HepG2 (cell line): Measurements from ENCODE around the gene C2CD2. TPM values are rescaled to one million over a fixed set of nuclear protein-coding genes. Genes with fewer than 3 reads are reported as not detected.

Experiments
- BCL3 ChIP-seq: sonication (generic); formaldehyde crosslinking; IDR thresholded peaks from 2 replicates; pipeline ENCODE4 v1.5.1; 2020; ENCODE audit warnings: mild to moderate bottlenecking, missing genetic modification reagents, moderate library complexity
- EEA1 ChIP-seq: sonication (generic); formaldehyde crosslinking; IDR thresholded peaks from 2 replicates; pipeline ENCODE4 v1.5.1; 2020; ENCODE audit warnings: mild to moderate bottlenecking, missing genetic modification reagents, borderline replicate concordance
- ELF3 ChIP-seq: IDR thresholded peaks from 2 replicates; pipeline ENCODE4 v1.6.1; 2016; ENCODE audit warnings: missing genetic modification reagents, missing compliant biosample characterization
- ETV6 ChIP-seq: sonication (generic); formaldehyde crosslinking; conservative IDR thresholded peaks from 2 replicates; pipeline ENCODE4 v1.4.0; 2020; ENCODE audit warnings: missing genetic modification reagents
- GABPB1 ChIP-seq: IDR thresholded peaks from 2 replicates; pipeline ENCODE4 v1.6.1; 2016; ENCODE audit warnings: mild to moderate bottlenecking, missing genetic modification reagents, moderate library complexity, missing compliant biosample characterization
- GZF1 ChIP-seq: sonication (generic); formaldehyde crosslinking; IDR thresholded peaks from 2 replicates; pipeline ENCODE4 v1.5.1; 2020; ENCODE audit warnings: mild to moderate bottlenecking, missing genetic modification reagents
- IKZF1 ChIP-seq: fragments of 450-650 bp; IDR thresholded peaks from 2 replicates; pipeline ENCODE4 v1.7.1; 2016
- KLF13 ChIP-seq: sonication (generic); formaldehyde crosslinking; IDR thresholded peaks from 2 replicates; pipeline ENCODE4 v1.4.0; 2020; ENCODE audit warnings: mild to moderate bottlenecking, missing genetic modification reagents
- MTA3 ChIP-seq: sonication (generic); formaldehyde crosslinking; IDR thresholded peaks from 2 replicates; pipeline ENCODE4 v1.4.0; 2020; ENCODE audit warnings: missing genetic modification reagents
- NFAT5 ChIP-seq: sonication (generic); formaldehyde crosslinking; IDR thresholded peaks from 2 replicates; pipeline ENCODE4 v1.4.0; 2020; ENCODE audit warnings: missing genetic modification reagents
- NPAS2 ChIP-seq: sonication (generic); formaldehyde crosslinking; IDR thresholded peaks from 2 replicates; pipeline ENCODE4 v1.8.0; 2022; ENCODE audit warnings: mild to moderate bottlenecking, missing genetic modification reagents, borderline replicate concordance
- NRL ChIP-seq: sonication (generic); formaldehyde crosslinking; IDR thresholded peaks from 2 replicates; pipeline ENCODE4 v1.5.0; 2020; ENCODE audit warnings: missing genetic modification reagents, mild to moderate bottlenecking, moderate library complexity, borderline replicate concordance
- SALL1 ChIP-seq: sonication (generic); formaldehyde crosslinking; IDR thresholded peaks from 2 replicates; pipeline ENCODE4 v1.8.0; 2022; ENCODE audit warnings: mild to moderate bottlenecking, missing genetic modification reagents
- SIX4 ChIP-seq: sonication (generic); formaldehyde crosslinking; IDR thresholded peaks from 2 replicates; pipeline ENCODE4 v1.4.0; 2020; ENCODE audit warnings: missing genetic modification reagents
- SP4 ChIP-seq: sonication (generic); formaldehyde crosslinking; IDR thresholded peaks from 2 replicates; pipeline ENCODE4 v1.8.1; 2023; ENCODE audit warnings: mild to moderate bottlenecking, missing genetic modification reagents
- ZBTB39 ChIP-seq: sonication (generic); formaldehyde crosslinking; IDR thresholded peaks from 2 replicates; pipeline ENCODE4 v1.5.0; 2020; ENCODE audit warnings: missing genetic modification reagents
- ZNF564 ChIP-seq: sonication (generic); formaldehyde crosslinking; IDR thresholded peaks from 2 replicates; pipeline ENCODE4 v1.8.1; 2023; ENCODE audit warnings: mild to moderate bottlenecking, missing genetic modification reagents
- ZNF569 ChIP-seq: sonication (generic); formaldehyde crosslinking; IDR thresholded peaks from 2 replicates; pipeline ENCODE4 v1.5.0; 2020; ENCODE audit warnings: mild to moderate bottlenecking, missing genetic modification reagents, moderate library complexity, borderline replicate concordance
- ZNF691 ChIP-seq: sonication (generic); formaldehyde crosslinking; IDR thresholded peaks from 2 replicates; pipeline ENCODE4 v1.4.0; 2020; ENCODE audit warnings: missing genetic modification reagents, low read depth, mild to moderate bottlenecking, borderline replicate concordance
- ZSCAN20 ChIP-seq: sonication (generic); formaldehyde crosslinking; IDR thresholded peaks from 2 replicates; pipeline ENCODE4 v1.4.0; 2020; ENCODE audit warnings: missing genetic modification reagents, mild to moderate bottlenecking, borderline replicate concordance
- polyA plus RNA-seq, 8 experiments: library from polyadenylated mRNA; depleted of rRNA in 3 of 8; stranded (reverse) in 7 of 8; unstranded in 1 of 8; fragments of >200 nt; fragmentation: Illumina TruSeq in 4 of 8; extraction: Trizol in 4 of 8; gene quantifications; 2 replicates each; pipeline versions ENCODE4 v1.2.1 to v1.2.3, GENCODE V29; 2011 to 2016; ENCODE audit warnings: low read depth in 4 of 8, missing spikeins in 1 of 8, mixed read lengths in 1 of 8; ENCODE audit not compliant: insufficient read depth in 1 of 8
- total RNA-seq, 5 experiments: library from RNA; depleted of rRNA; stranded (reverse); fragments of >200 nt; fragmentation: Illumina TruSeq; extraction: Trizol; gene quantifications; 2 replicates each; pipeline ENCODE4 v1.2.3, GENCODE V29; 2016; ENCODE audit warnings: low read depth in 1 of 5

Gene C2CD2
- total and polyA plus RNA-seq, 2 of the 13 experiments (the other 11 are each of a cell fraction or from before 2014, with no cell fraction given): 12.5 to 19.7 TPM

GRCh38 chr21:41953831-41954653 is at the start of gene C2CD2 (continued):
- TF ChIP-seq NFAT5 (CRISPR knock-in tag) (peak; percentile 53), ZNF691 (CRISPR knock-in tag) (peak; percentile 45), SIX4 (no peak), KLF13 (CRISPR knock-in tag) (peak; percentile 75; the same call in 1 of the 2 replicates), NRL (CRISPR knock-in tag) (no peak), ZBTB39 (CRISPR knock-in tag) (no peak), MTA3 (CRISPR knock-in tag) (no peak), EEA1 (peak; percentile 81; the same call in 1 of the 2 replicates), BCL3 (CRISPR knock-in tag) (peak; percentile 94; the same call in 1 of the 2 replicates), ELF3 (CRISPR knock-in tag) (peak; percentile 55), IKZF1 (no peak), NPAS2 (CRISPR knock-in tag) (no peak), GZF1 (CRISPR knock-in tag) (no peak), GABPB1 (CRISPR knock-in tag) (peak; percentile 21; the same call in 1 of the 2 replicates), SALL1 (CRISPR knock-in tag) (peak; percentile 82), ZNF569 (CRISPR knock-in tag) (no peak), ZNF564 (CRISPR knock-in tag) (no peak; the same call in 1 of the 2 replicates), SP4 (CRISPR knock-in tag) (peak; percentile 86), ZSCAN20 (CRISPR knock-in tag) (no peak), ETV6 (CRISPR knock-in tag) (no peak)
